ENCODE measurements around the gene FAM187B.

The FAM187B gene

DNA sequence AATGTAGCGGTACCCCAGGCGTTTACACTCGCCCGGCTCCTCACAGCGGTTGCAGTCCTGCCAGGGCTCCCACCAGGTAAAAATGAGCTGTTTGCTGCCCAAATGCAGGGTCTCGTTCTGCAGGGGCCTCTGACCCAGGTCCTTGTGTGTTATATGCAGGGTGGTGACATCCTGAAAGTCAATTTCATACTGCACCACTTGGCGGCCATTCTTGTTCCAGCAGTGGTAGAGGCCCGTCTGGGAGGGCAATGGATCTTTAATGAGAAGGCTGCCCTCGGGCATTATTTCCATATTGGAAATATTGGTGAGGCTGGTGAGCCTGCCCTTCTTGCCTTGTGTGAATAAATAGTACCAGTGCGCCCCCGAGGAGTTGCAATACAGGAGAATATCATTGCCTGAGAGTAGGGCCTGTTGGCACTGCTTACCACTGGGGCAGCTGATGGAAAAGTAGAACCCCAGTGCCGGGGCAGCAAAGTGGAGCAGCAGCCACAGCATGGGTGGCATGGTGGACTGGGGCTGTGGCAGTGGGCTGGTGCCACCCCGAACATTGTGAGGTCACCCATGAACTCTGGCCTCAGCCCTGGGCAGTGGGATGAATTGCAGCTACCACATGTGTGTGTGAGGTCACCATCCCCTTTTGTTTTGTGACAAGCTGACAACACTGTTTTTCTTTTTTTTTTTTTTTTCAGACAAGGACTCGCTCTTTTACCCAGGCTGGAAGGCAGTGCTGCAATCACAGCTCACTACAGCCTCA, at the start of gene FAM187B:
TSS of gene FAM187B (minus strand) at position 563 of the 754 bp plus-strand sequence. CDS start at position 504, 59 bp downstream.
- peaks cover 6% of the 10 kb centered on the region for H3K4me1 Mint-ChIP-seq (ENCODE audit: low read depth)
- DNase-seq (ENCODE audit: low spot score): no peak
- no peak within 1 kb of the TSS for H3K4me3 Mint-ChIP-seq
- H3K27me3 Mint-ChIP-seq (ENCODE audit: low read depth): peaks cover 11% of the 10 kb centered on the region
- no peaks in the 10 kb centered on the region for H3K9me3 Mint-ChIP-seq
- H3K36me3 Mint-ChIP-seq (ENCODE audit: low read depth): no peaks in the 10 kb centered on the region
- no peak within 1 kb of the TSS for H3K27ac Mint-ChIP-seq

DNA sequence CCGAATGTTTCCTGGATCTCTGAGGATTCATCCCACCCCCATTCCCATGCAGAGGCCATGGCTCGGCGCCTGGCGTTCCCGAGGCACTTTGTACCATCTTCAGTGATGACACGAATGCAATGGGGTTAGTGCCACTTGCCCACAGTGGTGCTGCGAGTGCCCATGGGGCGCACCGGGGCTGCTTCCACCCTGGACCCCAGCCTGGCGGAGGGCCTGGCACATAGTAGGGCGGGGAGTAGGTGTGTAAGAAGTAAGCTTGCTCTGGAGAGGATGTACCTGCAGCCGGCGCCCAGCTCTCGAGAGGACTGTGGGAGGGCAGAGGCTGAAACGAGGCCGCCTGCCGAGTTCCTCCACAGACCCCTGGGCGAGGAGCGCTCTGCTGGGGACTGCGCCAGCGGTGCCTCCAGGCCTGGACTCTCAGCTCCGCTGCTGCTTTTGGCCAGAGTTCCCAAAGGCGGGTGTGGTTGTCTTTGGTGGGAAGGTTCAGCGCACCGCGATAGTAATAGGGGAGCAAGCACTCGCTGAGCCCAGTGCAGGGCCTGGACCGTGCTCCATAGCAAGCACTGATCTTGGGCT, 48.3 kb upstream of the FAM187B start:
- H3K4me3 Mint-ChIP-seq: no peak overlapping the region
- H3K36me3 Mint-ChIP-seq (ENCODE audit: low read depth): peaks cover 38% of the 10 kb centered on the region
- no peaks in the 10 kb centered on the region for H3K9me3 Mint-ChIP-seq
- peaks cover 4% of the 10 kb centered on the region for H3K27me3 Mint-ChIP-seq (ENCODE audit: low read depth)
- no peaks in the 10 kb centered on the region for H3K4me1 Mint-ChIP-seq (ENCODE audit: low read depth)
- H3K27ac Mint-ChIP-seq: no peak overlapping the region
- no peak for DNase-seq (ENCODE audit: low spot score)

DNA sequence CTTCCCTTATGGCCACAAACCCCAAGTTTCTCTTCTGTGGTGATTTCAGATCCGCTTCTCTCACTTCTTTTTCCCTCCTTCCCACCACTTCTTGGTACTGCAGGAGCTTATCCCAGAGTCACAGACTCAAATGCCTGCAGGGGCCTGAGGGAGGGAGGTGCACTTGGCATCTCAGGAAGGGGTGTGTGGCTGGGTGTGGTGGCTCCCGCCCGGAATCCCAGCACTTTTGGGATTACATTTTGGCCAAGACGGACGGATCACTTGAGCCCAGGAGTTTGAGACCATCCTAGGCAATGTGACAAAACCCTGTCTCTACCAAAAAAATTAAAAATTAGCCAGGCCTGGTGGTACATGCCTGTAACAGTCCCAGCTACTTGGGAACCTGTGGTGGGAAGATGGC, 45.8 kb upstream of the FAM187B start:
- Mint-ChIP-seq H3K27me3 (ENCODE audit: low read depth) (no peaks in the 10 kb centered on the region), H3K4me1 (ENCODE audit: low read depth) (no peaks in the 10 kb centered on the region), H3K27ac (peak overlapping the region; percentile 37), H3K4me3 (no peak overlapping the region), H3K36me3 (ENCODE audit: low read depth) (peaks cover 53% of the 10 kb centered on the region), H3K9me3 (no peaks in the 10 kb centered on the region)
- no peak for DNase-seq (ENCODE audit: low spot score)

DNA sequence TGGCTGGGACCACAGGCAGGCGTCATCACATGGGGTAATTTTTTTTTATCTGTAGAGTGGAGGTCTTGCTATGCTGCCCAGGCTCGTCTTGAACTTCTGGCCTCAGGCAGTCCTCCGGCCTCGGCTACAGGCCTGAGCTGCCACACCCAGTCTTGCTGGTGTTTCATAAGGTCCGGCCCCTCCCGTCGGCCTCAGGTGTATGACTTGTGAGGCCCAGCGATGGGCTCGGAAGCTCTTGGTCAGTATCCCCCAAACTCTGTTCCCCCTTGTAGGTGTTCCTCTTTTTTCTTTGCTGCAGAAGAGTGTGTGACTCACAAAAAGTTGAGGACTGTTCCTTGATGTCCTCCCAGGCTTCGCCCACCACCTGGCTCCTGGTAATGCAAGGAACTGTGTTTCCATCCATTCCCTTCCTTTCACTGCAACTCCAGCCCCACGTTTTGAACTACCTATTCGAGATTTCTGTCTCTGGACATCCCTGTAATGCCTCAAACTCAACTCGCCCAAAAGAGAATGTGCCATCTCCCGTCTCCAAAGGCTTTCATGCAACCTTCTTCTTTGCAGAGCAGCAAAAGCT, 45.2 kb upstream of the FAM187B start:
- peaks cover 51% of the 10 kb centered on the region for H3K36me3 Mint-ChIP-seq (ENCODE audit: low read depth)
- H3K4me1 Mint-ChIP-seq (ENCODE audit: low read depth): no peaks in the 10 kb centered on the region
- no peak overlapping the region for H3K4me3 Mint-ChIP-seq
- H3K9me3 Mint-ChIP-seq: no peaks in the 10 kb centered on the region
- no peaks in the 10 kb centered on the region for H3K27me3 Mint-ChIP-seq (ENCODE audit: low read depth)
- peak overlapping the region; percentile 37 for H3K27ac Mint-ChIP-seq
- no peak for DNase-seq (ENCODE audit: low spot score)

- DNase-seq (ENCODE audit: low spot score): no peak
- no peak overlapping the region for H3K4me3 Mint-ChIP-seq
- H3K36me3 Mint-ChIP-seq (ENCODE audit: low read depth): peaks cover 51% of the 10 kb centered on the region
- H3K9me3 Mint-ChIP-seq: no peaks in the 10 kb centered on the region
- no peaks in the 10 kb centered on the region for H3K27me3 Mint-ChIP-seq (ENCODE audit: low read depth)
- no peaks in the 10 kb centered on the region for H3K4me1 Mint-ChIP-seq (ENCODE audit: low read depth)
- H3K27ac Mint-ChIP-seq: peak overlapping the region; percentile 6
Measured at GRCh38 chr19:35272954-35273649, 44.6 kb upstream of the FAM187B start.

GRCh38 chr19:35272122-35272719, 43.7 kb upstream of the FAM187B start:
- Mint-ChIP-seq H3K36me3 (ENCODE audit: low read depth) (peaks cover 53% of the 10 kb centered on the region), H3K27ac (no peak overlapping the region), H3K9me3 (no peaks in the 10 kb centered on the region), H3K4me3 (no peak overlapping the region), H3K4me1 (ENCODE audit: low read depth) (peaks cover 1% of the 10 kb centered on the region), H3K27me3 (ENCODE audit: low read depth) (no peaks in the 10 kb centered on the region)
- no peak for DNase-seq (ENCODE audit: low spot score)

DNA sequence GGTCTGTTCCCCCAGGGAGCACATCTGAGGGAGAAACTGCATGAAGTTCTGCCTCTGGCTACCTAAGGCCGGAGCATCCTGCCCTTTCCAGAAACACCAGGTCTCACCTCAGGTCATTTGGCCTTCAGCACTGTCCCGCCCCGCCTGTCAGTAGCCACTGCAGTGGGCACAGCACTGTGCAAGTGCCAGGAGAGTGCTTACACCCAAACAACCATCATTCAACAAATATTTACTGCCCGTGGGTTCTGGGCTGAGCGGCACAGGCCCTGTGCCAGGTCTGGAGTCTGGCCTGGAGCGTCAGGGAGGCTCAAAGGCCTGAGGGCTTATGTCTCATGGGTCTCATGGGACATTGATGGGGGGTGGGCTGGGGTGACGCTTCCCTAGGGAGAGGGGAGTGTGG, 43.0 kb upstream of the FAM187B start:
- Mint-ChIP-seq H3K27me3 (ENCODE audit: low read depth) (no peaks in the 10 kb centered on the region), H3K9me3 (no peaks in the 10 kb centered on the region), H3K36me3 (ENCODE audit: low read depth) (peaks cover 51% of the 10 kb centered on the region), H3K27ac (peak overlapping the region; percentile 41), H3K4me1 (ENCODE audit: low read depth) (peaks cover 1% of the 10 kb centered on the region), H3K4me3 (peak overlapping the region; percentile 24)
- DNase-seq (ENCODE audit: low spot score): no peak

- H3K27me3 Mint-ChIP-seq (ENCODE audit: low read depth): no peaks in the 10 kb centered on the region
- peak overlapping the region; percentile 69 for H3K4me3 Mint-ChIP-seq
- H3K36me3 Mint-ChIP-seq (ENCODE audit: low read depth): peaks cover 48% of the 10 kb centered on the region
- H3K27ac Mint-ChIP-seq: peak overlapping the region; percentile 20
- no peaks in the 10 kb centered on the region for H3K9me3 Mint-ChIP-seq
- DNase-seq (ENCODE audit: low spot score): no peak
- peaks cover 8% of the 10 kb centered on the region for H3K4me1 Mint-ChIP-seq (ENCODE audit: low read depth)
Measured at GRCh38 chr19:35270381-35270811, 41.9 kb upstream of the FAM187B start.

DNA sequence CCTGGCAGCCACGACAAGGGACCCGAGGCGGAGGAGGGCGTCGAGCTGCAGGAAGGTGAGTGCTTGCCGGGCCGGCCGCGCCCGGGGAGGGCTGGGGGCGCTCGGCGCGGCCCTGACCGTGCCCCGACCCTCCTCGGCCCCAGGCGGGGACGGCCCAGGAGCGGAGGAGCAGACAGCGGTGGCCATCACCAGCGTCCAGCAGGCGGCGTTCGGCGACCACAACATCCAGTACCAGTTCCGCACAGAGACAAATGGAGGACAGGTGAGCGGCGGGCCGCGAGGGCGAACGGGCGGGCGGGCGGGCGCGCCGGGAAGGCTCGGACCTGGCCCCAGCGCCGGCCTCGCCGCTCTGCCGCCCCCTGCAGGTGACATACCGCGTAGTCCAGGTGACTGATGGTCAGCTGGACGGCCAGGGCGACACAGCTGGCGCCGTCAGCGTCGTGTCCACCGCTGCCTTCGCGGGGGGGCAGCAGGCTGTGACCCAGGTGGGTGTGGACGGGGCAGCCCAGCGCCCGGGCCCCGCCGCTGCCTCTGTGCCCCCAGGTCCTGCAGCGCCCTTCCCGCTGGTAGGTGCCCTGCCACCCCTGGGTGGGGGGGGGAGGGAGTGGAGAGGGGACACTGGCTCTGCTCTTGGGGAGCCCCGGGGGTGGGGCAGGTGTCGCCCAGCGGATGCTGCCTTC, 41.0 kb upstream of the FAM187B start:
- Mint-ChIP-seq H3K36me3 (ENCODE audit: low read depth) (peaks cover 45% of the 10 kb centered on the region), H3K27me3 (ENCODE audit: low read depth) (no peaks in the 10 kb centered on the region), H3K4me3 (peak overlapping the region; percentile 69), H3K4me1 (ENCODE audit: low read depth) (peaks cover 10% of the 10 kb centered on the region), H3K27ac (peak overlapping the region; percentile 69), H3K9me3 (no peaks in the 10 kb centered on the region)
- peak; percentile 80 for DNase-seq (ENCODE audit: low spot score)

- H3K36me3 Mint-ChIP-seq (ENCODE audit: low read depth): peaks cover 40% of the 10 kb centered on the region
- H3K27me3 Mint-ChIP-seq (ENCODE audit: low read depth): no peaks in the 10 kb centered on the region
- peak within 1 kb of the TSS; percentile 97 for H3K27ac Mint-ChIP-seq
- DNase-seq (ENCODE audit: low spot score): peak; percentile 66
- H3K4me1 Mint-ChIP-seq (ENCODE audit: low read depth): peaks cover 13% of the 10 kb centered on the region
- H3K4me3 Mint-ChIP-seq: peak within 1 kb of the TSS; percentile 95
- no peaks in the 10 kb centered on the region for H3K9me3 Mint-ChIP-seq
Measured at GRCh38 chr19:35268536-35269437, 40.2 kb upstream of the FAM187B start, which contains the start of gene USF2. Gene USF2 (plus strand): TSS chr19:35268962. CDS start chr19:35269102, 140 bp downstream.

DNA sequence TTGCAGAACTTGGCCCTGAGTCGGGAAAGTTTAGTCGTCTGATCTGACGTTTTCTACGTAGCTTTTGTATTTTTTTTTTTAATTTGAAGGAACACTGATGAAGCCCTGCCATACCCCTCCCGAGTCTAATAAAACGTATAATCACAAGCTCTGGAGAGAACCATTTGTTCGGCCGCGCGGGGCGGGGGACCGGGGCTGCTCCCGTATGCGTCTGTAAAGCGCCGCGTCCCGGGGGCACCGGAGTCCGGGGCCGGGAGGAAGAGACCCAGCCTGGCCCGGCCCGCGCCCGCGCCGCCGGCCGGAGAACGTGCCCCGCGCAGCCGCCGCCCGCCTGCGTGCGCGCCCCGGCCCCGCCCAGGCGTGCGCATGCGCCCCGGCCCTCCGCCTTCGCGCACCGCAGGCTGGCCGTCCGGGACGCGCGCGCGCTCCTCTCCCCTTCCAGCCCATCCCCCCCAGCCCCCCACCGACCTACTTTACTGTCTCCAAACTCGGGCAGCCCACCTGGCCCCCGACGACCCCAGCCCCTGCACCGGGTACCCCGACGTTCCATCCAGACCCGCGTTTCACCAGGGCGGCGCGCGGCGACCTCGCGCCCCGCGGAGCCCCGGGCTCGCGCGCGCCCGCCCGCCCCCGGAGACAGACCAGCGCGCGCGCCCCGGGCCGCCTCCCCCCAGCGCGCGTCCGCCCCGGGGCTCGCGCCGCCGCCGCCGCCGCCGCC, 39.4 kb upstream of the FAM187B start:
- no peaks in the 10 kb centered on the region for H3K9me3 Mint-ChIP-seq
- peaks cover 13% of the 10 kb centered on the region for H3K4me1 Mint-ChIP-seq (ENCODE audit: low read depth)
- H3K27ac Mint-ChIP-seq: peak overlapping the region; percentile 97
- peaks cover 32% of the 10 kb centered on the region for H3K36me3 Mint-ChIP-seq (ENCODE audit: low read depth)
- peak; percentile 81 for DNase-seq (ENCODE audit: low spot score)
- no peaks in the 10 kb centered on the region for H3K27me3 Mint-ChIP-seq (ENCODE audit: low read depth)
- peak overlapping the region; percentile 95 for H3K4me3 Mint-ChIP-seq

DNA sequence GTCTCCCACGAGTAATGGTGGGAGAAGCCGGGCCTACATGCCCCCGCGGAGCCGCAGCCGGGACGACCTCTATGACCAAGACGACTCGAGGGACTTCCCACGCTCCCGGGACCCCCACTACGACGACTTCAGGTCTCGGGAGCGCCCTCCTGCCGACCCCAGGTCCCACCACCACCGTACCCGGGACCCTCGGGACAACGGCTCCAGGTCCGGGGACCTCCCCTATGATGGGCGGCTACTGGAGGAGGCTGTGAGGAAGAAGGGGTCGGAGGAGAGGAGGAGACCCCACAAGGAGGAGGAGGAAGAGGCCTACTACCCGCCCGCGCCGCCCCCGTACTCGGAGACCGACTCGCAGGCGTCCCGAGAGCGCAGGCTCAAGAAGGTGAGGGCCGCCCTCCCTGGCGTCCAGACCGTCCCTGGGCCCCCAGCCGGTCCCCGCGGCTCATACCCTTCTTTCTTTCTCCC, 38.8 kb upstream of the FAM187B start:
- no peaks in the 10 kb centered on the region for H3K27me3 Mint-ChIP-seq (ENCODE audit: low read depth)
- peak overlapping the region; percentile 97 for H3K27ac Mint-ChIP-seq
- H3K4me1 Mint-ChIP-seq (ENCODE audit: low read depth): peaks cover 13% of the 10 kb centered on the region
- H3K36me3 Mint-ChIP-seq (ENCODE audit: low read depth): peaks cover 30% of the 10 kb centered on the region
- H3K9me3 Mint-ChIP-seq: no peaks in the 10 kb centered on the region
- DNase-seq (ENCODE audit: low spot score): peak; percentile 42
- H3K4me3 Mint-ChIP-seq: peak overlapping the region; percentile 95

Measured in T-helper 2 cell treated with Interferon-gamma antibody and Interleukin-4, amounts not matched to agents 5 μg/mL and 100 μg/mL, for 36 hours (primary cell).